Lower leg skin (tissue), 4 donors: Measurements from ENCODE around the gene SEMG1. TPM values are rescaled to one million over a fixed set of nuclear protein-coding genes. Genes with fewer than 3 reads are reported as not detected.

Experiments used
- DNase-seq, 2 donors: peaks; one replicate each; pipeline ENCODE4 v3.0.0-alpha.2; 2019; ENCODE audit warnings: low spot score in 2 of 2
- H3K4me3 ChIP-seq: fragments of 200-600 bp; sonication (generic); 2 replicates; pipeline ENCODE4 v1.5.1; 2017; ENCODE audit warnings: mild to moderate bottlenecking, low read depth; ENCODE audit not compliant: poor library complexity, severe bottlenecking
- POLR2A ChIP-seq, 2 donors: fragments of 450-650 bp; IDR thresholded peaks; one replicate each; pipeline ENCODE4 v1.6.1; 2016 to 2017; ENCODE audit warnings: antibody characterized with exemption in 2 of 2, mild to moderate bottlenecking in 1 of 2, moderate library complexity in 1 of 2
- WGBS, 2 donors: methylation state at CpG; one replicate each; pipeline ENCODE4 v1.1.5; 2018; 5-methylcytosine and 5-hydroxymethylcytosine counted together
- intact Hi-C: fragments of 100-400 bp; cut with DNase I; formaldehyde crosslinking; loops from one replicate; pipeline ENCODE4 v1.15.0; 2023; ENCODE audit warnings: low total_unique reads
- total RNA-seq, 4 donors: library from RNA; depleted of rRNA; stranded (reverse); fragments of >200 nt; gene quantifications; one replicate each; pipeline ENCODE4 v1.1.0, GENCODE V29; 2016
- TF ChIP-seq, protein P1 (sequence below), 3 donors: fragments of 450-650 bp; IDR thresholded peaks; one replicate each; pipeline ENCODE4 v1.5.1; 2016; ENCODE audit warnings: antibody characterized with exemption in 3 of 3, mild to moderate bottlenecking in 3 of 3, moderate library complexity in 2 of 3

Gene SEMG1
- total RNA-seq, 4 donors from 2014 or later = 0.34 TPM; not detected in 3

DNA sequence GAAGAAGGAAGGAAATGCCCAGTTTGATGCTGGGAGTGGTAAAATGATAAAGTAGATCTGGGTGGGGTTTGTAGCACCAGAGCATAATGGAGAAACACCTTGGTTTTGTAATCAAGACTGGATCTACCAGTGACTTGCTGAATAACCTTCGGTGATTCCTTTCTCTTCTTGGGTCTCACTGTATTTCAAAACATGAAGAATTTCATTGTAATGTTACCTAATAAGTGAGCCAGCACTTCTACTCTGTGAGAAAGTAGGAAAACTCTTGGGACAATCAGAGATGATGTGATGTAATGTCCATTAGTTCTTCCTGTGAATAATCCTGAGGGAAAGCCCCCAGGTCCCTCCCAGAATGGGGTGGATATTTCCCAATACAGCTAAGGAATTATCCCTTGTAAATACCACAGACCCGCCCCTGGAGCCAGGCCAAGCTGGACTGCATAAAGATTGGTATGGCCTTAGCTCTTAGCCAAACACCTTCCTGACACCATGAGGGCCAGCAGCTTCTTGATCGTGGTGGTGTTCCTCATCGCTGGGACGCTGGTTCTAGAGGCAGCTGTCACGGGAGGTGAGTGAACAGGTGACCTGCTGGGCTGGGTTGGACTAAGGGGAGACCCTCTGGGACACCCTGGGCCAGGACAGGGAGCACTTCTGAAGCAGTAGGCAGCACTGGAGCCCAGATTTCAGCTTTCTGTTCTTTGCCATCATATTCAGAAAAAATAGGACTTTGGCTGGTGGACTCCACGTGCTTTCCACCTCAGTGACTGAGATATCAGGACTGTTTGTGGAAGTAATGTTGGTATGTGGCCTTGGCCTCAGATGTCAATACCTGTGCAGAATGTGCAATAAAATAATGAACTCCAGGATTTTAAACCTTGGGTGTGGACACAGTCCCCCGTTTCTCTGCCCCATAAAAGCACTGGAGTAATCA is 32.1 kb upstream of the SEMG1 start, which contains the start of gene PI3:
TSS of gene PI3 (plus strand) at position 469 of the 931 bp plus-strand sequence. CDS start at position 490, 21 bp downstream.
- TF ChIP-seq, protein P1, sequence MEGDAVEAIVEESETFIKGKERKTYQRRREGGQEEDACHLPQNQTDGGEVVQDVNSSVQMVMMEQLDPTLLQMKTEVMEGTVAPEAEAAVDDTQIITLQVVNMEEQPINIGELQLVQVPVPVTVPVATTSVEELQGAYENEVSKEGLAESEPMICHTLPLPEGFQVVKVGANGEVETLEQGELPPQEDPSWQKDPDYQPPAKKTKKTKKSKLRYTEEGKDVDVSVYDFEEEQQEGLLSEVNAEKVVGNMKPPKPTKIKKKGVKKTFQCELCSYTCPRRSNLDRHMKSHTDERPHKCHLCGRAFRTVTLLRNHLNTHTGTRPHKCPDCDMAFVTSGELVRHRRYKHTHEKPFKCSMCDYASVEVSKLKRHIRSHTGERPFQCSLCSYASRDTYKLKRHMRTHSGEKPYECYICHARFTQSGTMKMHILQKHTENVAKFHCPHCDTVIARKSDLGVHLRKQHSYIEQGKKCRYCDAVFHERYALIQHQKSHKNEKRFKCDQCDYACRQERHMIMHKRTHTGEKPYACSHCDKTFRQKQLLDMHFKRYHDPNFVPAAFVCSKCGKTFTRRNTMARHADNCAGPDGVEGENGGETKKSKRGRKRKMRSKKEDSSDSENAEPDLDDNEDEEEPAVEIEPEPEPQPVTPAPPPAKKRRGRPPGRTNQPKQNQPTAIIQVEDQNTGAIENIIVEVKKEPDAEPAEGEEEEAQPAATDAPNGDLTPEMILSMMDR (IDR thresholded peaks at IDR 0.05) = no peak
- no peak for TF ChIP-seq POLR2A (IDR thresholded peaks at IDR 0.05)
- intact Hi-C loops = no loop called here
- H3K4me3 ChIP-seq = no peak within 1 kb of the TSS
- 76 to 77% methylated on average over 8 of the region's 8 CpGs for WGBS, 2 donors
- DNase-seq = no peak

DNA sequence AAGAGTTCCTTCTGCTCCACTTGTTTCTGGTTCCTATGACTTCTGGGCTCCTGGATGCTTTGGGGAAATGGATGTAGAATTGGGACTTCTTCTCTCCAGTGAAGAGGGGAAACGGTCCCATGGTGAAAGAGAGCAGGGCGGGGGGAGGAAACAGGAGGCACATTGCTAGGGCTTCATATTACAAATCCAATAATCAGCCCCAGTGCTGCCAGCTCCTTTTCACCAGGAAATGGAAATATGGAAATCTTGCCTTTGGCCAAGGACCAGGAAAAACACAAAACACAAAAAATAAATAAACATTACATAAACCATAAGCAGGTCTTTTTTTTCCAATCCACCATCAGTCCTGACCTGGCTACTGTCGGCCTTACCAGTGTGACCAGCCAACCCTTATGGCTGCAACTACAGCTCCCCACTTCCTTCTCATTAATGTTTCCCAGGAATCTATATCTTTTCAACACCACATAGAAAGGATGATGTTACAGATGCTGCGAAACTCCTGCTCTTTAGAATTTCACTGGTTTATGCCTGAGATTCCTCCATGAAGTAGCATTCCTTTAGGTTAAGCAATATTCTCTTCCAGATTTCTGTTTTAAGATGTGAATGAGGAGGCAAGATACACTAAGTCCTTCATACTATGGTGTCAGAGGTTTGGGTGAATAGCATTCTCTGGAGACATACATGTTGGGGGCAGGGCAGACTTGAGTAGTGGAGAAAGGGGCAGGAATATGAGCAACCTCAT is 30.1 kb upstream of the SEMG1 start:
- no peak for DNase-seq
- TF ChIP-seq, protein P1 (IDR thresholded peaks at IDR 0.05) = no peak
- no peak for TF ChIP-seq POLR2A (IDR thresholded peaks at IDR 0.05)
- H3K4me3 ChIP-seq = no peak overlapping the region
- 70 to 73% methylated on average over 4 of the region's 4 CpGs for WGBS, 2 donors
- intact Hi-C loops = no loop called here

DNA sequence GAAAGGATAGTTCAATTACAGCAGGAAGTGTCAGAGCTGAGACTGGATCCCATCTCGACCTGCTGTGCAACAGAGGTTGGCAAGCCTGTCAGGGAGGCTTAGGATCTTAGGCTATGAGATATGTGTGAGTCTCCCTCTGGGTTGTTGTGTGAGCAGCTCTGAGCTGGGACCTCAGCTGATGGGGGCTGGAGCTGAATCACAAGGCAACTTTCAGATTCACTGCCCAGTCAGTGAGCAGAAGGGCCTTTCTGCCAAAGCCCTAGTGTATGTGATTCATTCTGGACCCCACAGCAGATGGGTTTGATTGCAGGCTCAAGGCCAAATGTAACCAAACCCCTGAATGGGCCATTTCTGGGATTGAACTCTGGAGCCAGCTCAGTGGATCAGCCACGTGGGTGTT is 27.7 kb upstream of the SEMG1 start:
- H3K4me3 ChIP-seq = no peak overlapping the region
- no peak for DNase-seq
- TF ChIP-seq POLR2A (IDR thresholded peaks at IDR 0.05) = no peak
- TF ChIP-seq, protein P1 (IDR thresholded peaks at IDR 0.05) = no peak
- 64 to 72% methylated on average over 2 of the region's 2 CpGs for WGBS, 2 donors
- intact Hi-C loops = no loop called here

DNA sequence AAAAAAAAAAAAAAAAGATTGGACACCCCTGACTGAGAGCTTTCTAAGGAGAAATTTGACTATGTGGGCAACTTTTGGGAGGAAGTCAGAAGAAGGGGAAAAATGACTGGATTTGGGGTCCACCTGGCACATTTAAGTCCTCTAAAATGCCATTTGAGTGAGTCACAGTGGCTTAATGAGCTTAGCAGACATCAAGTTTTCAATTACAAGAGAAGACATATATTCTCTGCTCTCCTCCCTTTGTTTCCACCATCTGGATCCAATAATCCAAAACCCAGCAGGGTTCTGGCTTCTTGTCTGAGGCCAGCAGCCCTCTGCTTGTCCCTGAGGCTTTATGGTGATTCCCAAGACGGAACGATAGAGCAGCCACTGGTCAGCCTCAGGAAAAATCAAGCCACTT is 25.2 kb upstream of the SEMG1 start:
- TF ChIP-seq POLR2A (IDR thresholded peaks at IDR 0.05) = no peak
- TF ChIP-seq, protein P1 (IDR thresholded peaks at IDR 0.05) = no peak
- WGBS, 2 donors = 50 to 54% methylated on average over 2 of the region's 2 CpGs
- DNase-seq = no peak
- intact Hi-C loops = no loop called here
- H3K4me3 ChIP-seq = no peak overlapping the region

DNA sequence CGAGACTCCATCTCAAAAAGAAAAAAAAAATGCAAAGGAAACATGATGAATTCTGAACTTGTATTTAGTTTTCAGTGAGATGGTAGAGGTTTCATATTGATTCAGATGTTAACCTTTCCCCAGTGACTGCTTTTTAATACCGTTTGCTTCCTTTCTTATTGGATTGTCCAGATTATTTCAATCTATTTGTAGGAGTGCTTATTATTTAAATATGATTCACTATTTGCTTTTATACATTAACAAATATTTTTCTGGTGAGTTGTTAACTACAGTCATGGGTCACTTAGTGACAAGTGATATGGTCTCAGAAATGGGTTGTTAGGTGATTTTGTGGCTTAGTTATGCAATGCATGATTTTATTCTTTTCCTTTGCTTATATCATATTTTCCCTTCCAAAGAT is 23.7 kb upstream of the SEMG1 start:
- intact Hi-C loops = no loop called here
- no peak overlapping the region for H3K4me3 ChIP-seq
- WGBS, 2 donors = 87 to 90% methylated on average over 2 of the region's 2 CpGs
- TF ChIP-seq POLR2A (IDR thresholded peaks at IDR 0.05) = no peak
- TF ChIP-seq, protein P1 (IDR thresholded peaks at IDR 0.05) = no peak
- DNase-seq = no peak
